GM21717 (cell line): ENCODE measurements around the gene MOCS1.

Source experiments
- ATAC-seq: cut with Tn5 transposase; IDR thresholded peaks from one replicate; pipeline ENCODE4 v1.9.1; 2021; ENCODE audit warnings: mild to moderate bottlenecking, moderate library complexity; ENCODE audit not compliant: unreplicated experiment

MOCS1 gene

DNA sequence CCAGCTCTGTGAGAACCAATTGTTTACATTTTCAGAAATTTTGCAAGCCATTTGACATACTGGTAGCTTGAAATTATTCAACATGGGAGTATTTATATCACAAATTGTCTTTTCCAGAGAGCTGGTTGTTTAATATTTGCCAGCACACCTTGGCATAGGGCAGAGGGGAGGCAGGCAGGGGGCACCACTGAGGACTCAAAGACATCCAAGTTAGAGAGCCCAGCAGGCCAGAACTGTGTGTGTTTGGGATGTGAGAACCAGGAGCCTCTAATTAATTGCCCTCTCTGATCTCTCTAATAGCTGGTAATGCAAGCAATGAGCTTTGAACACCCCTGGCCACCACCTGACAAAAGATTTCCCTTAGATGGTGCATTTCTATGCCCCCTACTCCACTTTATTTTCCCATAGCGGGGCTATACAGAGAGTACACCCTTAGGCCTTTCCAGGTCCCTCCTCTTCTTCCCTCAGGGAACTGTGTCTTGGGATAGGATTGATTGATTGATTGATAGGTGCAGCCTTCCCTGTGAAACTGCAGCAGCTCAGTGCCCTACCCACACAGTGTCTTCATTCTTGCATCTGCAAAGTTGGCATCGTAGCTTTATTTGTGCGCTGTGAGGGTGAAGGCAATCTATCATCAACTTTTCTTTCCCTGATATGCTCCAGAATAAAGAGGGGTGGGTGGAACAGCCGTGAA is 29.2 kb downstream of the MOCS1 start:
- ATAC-seq: no peak

- ATAC-seq: no peak
Measured at GRCh38 chr6:39903656-39904055, 30.6 kb downstream of the MOCS1 start.

GRCh38 chr6:39902786-39903465 is 31.3 kb downstream of the MOCS1 start:
- no peak for ATAC-seq

DNA sequence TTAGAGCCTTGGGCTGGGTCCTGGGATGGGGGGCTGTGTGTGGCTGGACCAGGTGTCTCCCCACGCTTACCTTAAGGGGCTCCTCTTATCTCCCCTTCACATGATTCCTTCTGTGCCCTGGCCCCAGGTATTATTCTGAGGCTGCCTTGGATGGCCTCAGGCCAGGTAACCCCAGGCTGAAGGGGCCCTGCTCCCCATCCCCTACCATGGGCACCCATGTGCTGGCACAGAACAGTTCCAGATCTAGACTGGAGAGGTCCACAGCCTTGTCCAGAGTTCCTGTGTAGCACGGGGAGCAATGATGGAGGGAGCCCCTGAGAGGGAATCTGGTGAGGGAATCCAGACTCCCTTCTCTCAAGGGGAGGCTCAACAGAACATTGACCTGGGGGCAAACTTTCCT is 32.1 kb downstream of the MOCS1 start:
- ATAC-seq: no peak

- ATAC-seq: no peak
Measured at GRCh38 chr6:39901670-39902069, 32.6 kb downstream of the MOCS1 start.

GRCh38 chr6:39901116-39901655 is 33.1 kb downstream of the MOCS1 start:
- no peak for ATAC-seq

- no peak for ATAC-seq
Measured at GRCh38 chr6:39899554-39900295, 34.5 kb downstream of the MOCS1 start.

- no peak for ATAC-seq
Measured at GRCh38 chr6:39898625-39899024, 35.6 kb downstream of the MOCS1 start.

- no peak for ATAC-seq
Measured at GRCh38 chr6:39897698-39898097, 36.6 kb downstream of the MOCS1 start.

DNA sequence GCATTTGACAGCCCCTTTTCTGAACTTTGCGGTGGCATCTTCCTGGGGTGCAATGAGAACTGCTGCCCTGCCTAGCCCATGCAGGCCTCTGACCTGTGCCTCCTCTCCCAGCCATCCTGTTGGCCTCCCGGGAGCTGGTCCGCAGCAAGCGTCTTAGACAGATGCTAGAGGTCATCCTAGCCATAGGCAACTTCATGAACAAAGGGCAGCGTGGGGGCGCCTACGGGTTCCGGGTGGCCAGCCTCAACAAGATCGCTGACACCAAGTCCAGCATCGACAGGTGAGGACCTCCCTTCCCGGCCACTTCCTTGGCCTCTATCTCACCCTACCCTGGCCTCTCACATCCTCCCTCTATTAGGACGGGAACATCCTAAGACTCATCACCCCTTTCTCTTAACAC is 37.6 kb downstream of the MOCS1 start:
- ATAC-seq: no peak

GRCh38 chr6:39893286-39893685 is 41.0 kb downstream of the MOCS1 start:
- ATAC-seq: no peak

DNA sequence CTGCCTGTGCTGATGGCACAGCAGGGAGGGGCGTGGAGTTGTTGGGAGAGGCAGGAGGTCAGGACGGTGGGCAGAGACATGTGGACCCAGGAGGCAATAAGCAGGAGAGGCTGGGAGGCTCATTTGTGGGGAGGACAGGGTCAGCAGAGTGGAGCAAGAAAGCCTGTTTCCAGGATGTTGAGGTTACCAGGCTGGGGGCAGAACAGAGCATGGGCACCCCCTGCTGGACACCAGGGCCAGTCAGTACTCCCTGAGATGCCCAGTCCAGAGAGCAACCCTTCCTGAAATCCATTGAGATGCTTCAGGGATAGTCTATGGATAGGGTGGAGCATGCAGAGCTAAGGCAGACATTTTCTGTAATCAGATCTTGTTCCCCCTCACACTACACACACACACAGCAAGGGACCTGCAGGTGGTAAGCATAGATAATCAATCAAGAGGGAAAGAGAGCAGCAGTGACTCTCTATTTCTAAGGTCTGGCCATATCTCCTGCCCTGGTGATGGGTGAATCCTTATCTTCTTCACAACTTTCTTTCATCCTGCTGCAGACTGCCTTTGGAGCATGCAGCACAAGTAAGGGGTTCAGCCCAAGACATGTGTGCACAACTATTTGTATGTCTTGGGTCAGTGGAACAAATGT is 41.7 kb downstream of the MOCS1 start:
- no peak for ATAC-seq

DNA sequence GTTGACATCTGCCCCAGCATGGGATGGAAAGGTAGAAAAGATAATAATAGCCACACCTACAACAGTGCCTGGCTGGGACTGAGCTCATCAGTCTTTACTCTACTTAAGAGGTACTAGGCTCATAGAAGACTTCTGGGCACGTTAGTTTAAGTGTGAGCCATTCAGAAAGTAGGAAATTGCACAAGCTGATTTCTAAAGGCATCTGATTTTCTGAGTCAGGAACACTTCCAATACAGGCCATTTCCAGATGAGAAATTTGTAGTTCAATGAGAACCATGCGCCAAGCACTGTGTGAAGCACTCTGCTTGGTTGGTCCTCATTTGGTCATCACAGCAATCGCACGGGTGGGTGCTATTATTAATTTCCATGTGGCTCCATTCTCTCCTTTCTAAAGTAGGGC is 42.3 kb downstream of the MOCS1 start:
- no peak for ATAC-seq

GRCh38 chr6:39891353-39891752 is 42.9 kb downstream of the MOCS1 start:
- no peak for ATAC-seq

GRCh38 chr6:39889229-39889628 is 45.0 kb downstream of the MOCS1 start:
- no peak for ATAC-seq

GRCh38 chr6:39887692-39888450 is 46.4 kb downstream of the MOCS1 start:
- ATAC-seq: no peak

GRCh38 chr6:39886871-39887270 is 47.4 kb downstream of the MOCS1 start:
- no peak for ATAC-seq

- ATAC-seq: no peak
Measured at GRCh38 chr6:39885691-39886090, 48.6 kb downstream of the MOCS1 start.

DNA sequence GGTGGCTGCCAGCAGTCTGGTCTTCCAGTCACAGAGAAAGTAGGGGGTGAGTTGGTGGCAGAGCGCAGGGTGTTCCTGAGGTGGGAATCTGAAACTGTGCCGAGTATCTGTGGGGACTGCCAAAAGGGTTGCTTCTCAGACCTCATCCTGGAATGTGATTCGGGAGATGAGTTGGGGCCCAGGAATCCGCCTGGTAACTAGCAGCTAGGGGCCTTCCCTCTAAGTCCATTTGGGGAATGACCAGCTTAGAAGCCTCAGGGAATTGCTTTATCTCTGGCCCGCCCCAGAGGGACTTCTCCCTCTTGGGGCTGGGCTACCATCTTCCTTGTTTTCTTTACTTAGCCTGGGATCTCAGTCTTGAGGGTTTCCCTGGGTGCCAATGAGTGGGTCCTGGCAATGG is 49.6 kb downstream of the MOCS1 start:
- no peak for ATAC-seq

GRCh38 chr6:39882531-39882899 is 51.7 kb downstream of the MOCS1 start:
- ATAC-seq: no peak
